H1 (cell line): ENCODE data around the gene KIFBP. TPM values are rescaled to one million over a fixed set of nuclear protein-coding genes. Genes with fewer than 3 reads are reported as not detected.

Experiments used
- CTCF ChIA-PET: fragments of 300-600 bp; sonication (Branson Sonifier 250); formaldehyde crosslinking; loops from one replicate; lab custom pipeline; 2021; ENCODE audit not compliant: partially characterized antibody; lab: Charles Lee
- POLR2A ChIA-PET: fragments of 300-600 bp; sonication (Branson Sonifier 250); formaldehyde crosslinking; loops from one replicate; lab custom pipeline; 2021; ENCODE audit warnings: inconsistent platforms; ENCODE audit not compliant: partially characterized antibody; lab: Charles Lee
- DNase-seq, 2 experiments: peaks; one replicate each; pipeline versions ENCODE4 v3.0.0 to v3.0.0-alpha.2; 2010 to 2022; ENCODE audit warnings: low spot score in 2 of 2, low read depth in 1 of 2, mixed read lengths in 1 of 2
- FAIRE-seq: peaks from 2 replicates; lab custom pipeline; 2011; peaks lifted over from hg19 to GRCh38; lab: Jason Lieb, UNC
- H2AFZ ChIP-seq: 2 replicates; pipeline ENCODE4 v1.8.1; 2012; ENCODE audit warnings: low read length, inconsistent platforms
- H2AK5ac ChIP-seq: 2 replicates; pipeline ENCODE4 v1.6.1; 2013; ENCODE audit warnings: low read depth, low read length
- H2BK120ac ChIP-seq: replicated peaks from 2 replicates; pipeline ENCODE3; 2013; ENCODE audit warnings: low read depth, low read length, inconsistent platforms
- H2BK12ac ChIP-seq: 2 replicates; pipeline ENCODE4 v1.6.1; 2013; ENCODE audit warnings: low read depth, low read length
- H2BK15ac ChIP-seq: 2 replicates; pipeline ENCODE4 v1.6.1; 2013; ENCODE audit warnings: low read length
- H2BK20ac ChIP-seq: 2 replicates; pipeline ENCODE4 v1.6.1; 2013; ENCODE audit warnings: low read length
- H2BK5ac ChIP-seq: 2 replicates; pipeline ENCODE4 v1.6.1; 2013; ENCODE audit warnings: low read depth, low read length
- H3K14ac ChIP-seq: 2 replicates; pipeline ENCODE4 v1.6.1; 2013; ENCODE audit warnings: inconsistent platforms; ENCODE audit not compliant: insufficient read length
- H3K18ac ChIP-seq: 2 replicates; pipeline ENCODE4 v1.6.1; 2013; ENCODE audit warnings: low read length; ENCODE audit errors: extremely low read depth
- H3K23ac ChIP-seq: 2 replicates; pipeline ENCODE4 v1.6.1; 2013; ENCODE audit warnings: inconsistent platforms; ENCODE audit not compliant: insufficient read length
- H3K23me2 ChIP-seq: 2 replicates; pipeline ENCODE4 v1.6.1; 2013; ENCODE audit warnings: low read depth, low read length
- H3K27ac ChIP-seq: 2 replicates; pipeline ENCODE4 v1.6.1; 2011; ENCODE audit warnings: low read depth, low read length, inconsistent platforms
- H3K27me3 ChIP-seq, 4 experiments: replicated peaks in 1 of 4; 1 replicate in 1 of 4; 2 replicates in 3 of 4; pipeline versions ENCODE4 v1.6.1 to v1.8.1; 2011 to 2013; ENCODE audit warnings: low read length in 3 of 4, mild to moderate bottlenecking in 3 of 4, inconsistent platforms in 2 of 4, mixed read lengths in 2 of 4, moderate library complexity in 1 of 4; ENCODE audit not compliant: control insufficient read depth in 3 of 4, insufficient read depth in 3 of 4; ENCODE audit errors: extremely low read depth in 1 of 4
- H3K36me3 ChIP-seq, 4 experiments: 2 replicates each; pipeline versions ENCODE4 v1.6.1 to v1.8.1; 2011 to 2013; ENCODE audit warnings: mild to moderate bottlenecking in 4 of 4, low read length in 3 of 4, moderate library complexity in 2 of 4, control low read depth in 1 of 4, inconsistent platforms in 1 of 4; ENCODE audit not compliant: insufficient read depth in 4 of 4, control insufficient read depth in 2 of 4
- H3K4ac ChIP-seq: replicated peaks from 2 replicates; pipeline ENCODE3; 2013; ENCODE audit warnings: low read length, low read depth, mixed read lengths, inconsistent platforms; ENCODE audit not compliant: insufficient read length
- H3K4me1 ChIP-seq, 4 experiments: replicated peaks in 1 of 4; 1 replicate in 1 of 4; 2 replicates in 3 of 4; pipeline versions ENCODE4 v1.6.1 to v1.8.1; 2011 to 2013; ENCODE audit warnings: low read length in 3 of 4, inconsistent platforms in 2 of 4, mixed read lengths in 1 of 4; ENCODE audit not compliant: insufficient read depth in 4 of 4, control insufficient read depth in 3 of 4
- H3K4me2 ChIP-seq, 2 experiments: 2 replicates each; pipeline versions ENCODE4 v1.6.1 to v1.8.1; 2011 to 2013; ENCODE audit warnings: low read depth in 2 of 2, low read length in 2 of 2, control low read depth in 1 of 2, inconsistent platforms in 1 of 2, mild to moderate bottlenecking in 1 of 2; ENCODE audit not compliant: insufficient read depth in 1 of 2
- H3K4me3 ChIP-seq, 4 experiments: fragments of 200-600, 300-600 bp in 1 of 4; sonication (generic), shearing (Covaris generic), sonication (Bioruptor Twin) in 1 of 4; 2 replicates each; pipeline versions ENCODE4 v1.5.1 to v1.8.1; 2011 to 2016; ENCODE audit warnings: low read length in 4 of 4, low read depth in 3 of 4, control low read depth in 2 of 4, inconsistent platforms in 2 of 4, mild to moderate bottlenecking in 2 of 4, mixed read lengths in 1 of 4, moderate library complexity in 1 of 4; ENCODE audit not compliant: insufficient read depth in 2 of 4; ENCODE audit errors: extremely low read depth in 1 of 4
- H3K56ac ChIP-seq: replicated peaks from 2 replicates; pipeline ENCODE3; 2013; ENCODE audit warnings: low read depth, mild to moderate bottlenecking, mixed read lengths, low read length, inconsistent platforms; ENCODE audit not compliant: insufficient read length
- H3K79me1 ChIP-seq: 2 replicates; pipeline ENCODE4 v1.6.1; 2013; ENCODE audit warnings: low read depth, low read length, control low read depth
- H3K79me2 ChIP-seq, 2 experiments: 2 replicates each; pipeline versions ENCODE4 v1.6.1 to v1.8.1; 2012 to 2013; ENCODE audit warnings: low read length in 2 of 2, mild to moderate bottlenecking in 2 of 2, inconsistent platforms in 1 of 2; ENCODE audit not compliant: insufficient read depth in 2 of 2, control insufficient read depth in 1 of 2
- H3K9ac ChIP-seq, 4 experiments: replicated peaks in 1 of 4; 1 replicate in 1 of 4; 2 replicates in 3 of 4; pipeline versions ENCODE4 v1.6.1 to v1.8.1; 2011 to 2013; ENCODE audit warnings: low read depth in 3 of 4, low read length in 3 of 4, control low read depth in 2 of 4, mild to moderate bottlenecking in 2 of 4, moderate library complexity in 2 of 4, inconsistent platforms in 1 of 4; ENCODE audit errors: extremely low read depth in 1 of 4
- H3K9me3 ChIP-seq, 2 experiments: 2 replicates each; pipeline versions ENCODE4 v1.6.1 to v1.8.1; 2012 to 2013; ENCODE audit warnings: mild to moderate bottlenecking in 2 of 2, moderate library complexity in 2 of 2, control low read depth in 1 of 2, inconsistent platforms in 1 of 2, low read depth in 1 of 2, low read length in 1 of 2, mixed read lengths in 1 of 2; ENCODE audit not compliant: insufficient read depth in 2 of 2
- H4K20me1 ChIP-seq, 2 experiments: replicated peaks in 1 of 2; 2 replicates each; pipeline versions ENCODE3 to v1.8.1; 2011 to 2013; ENCODE audit warnings: inconsistent platforms in 2 of 2, low read length in 2 of 2, mild to moderate bottlenecking in 1 of 2; ENCODE audit not compliant: insufficient read depth in 2 of 2, control insufficient read depth in 1 of 2
- H4K5ac ChIP-seq: 2 replicates; pipeline ENCODE4 v1.6.1; 2013; ENCODE audit warnings: low read length, low read depth, mixed read lengths, inconsistent platforms; ENCODE audit not compliant: insufficient read length
- H4K8ac ChIP-seq: 2 replicates; pipeline ENCODE4 v1.8.0; 2013; ENCODE audit warnings: mild to moderate bottlenecking, moderate library complexity, low read length, inconsistent platforms; ENCODE audit not compliant: insufficient read depth; ENCODE audit errors: extremely low read depth
- H4K91ac ChIP-seq: replicated peaks from 2 replicates; pipeline ENCODE3; 2013; ENCODE audit warnings: low read length, mixed read lengths, inconsistent platforms; ENCODE audit not compliant: insufficient read length
- BRCA1 ChIP-seq: IDR thresholded peaks from 2 replicates; pipeline ENCODE4 v1.6.1; 2012; ENCODE audit warnings: low read depth, low read length, improper control_type of control experiment
- CBX5 ChIP-seq: fragments of 300-800, 300-1000 bp; sonication (generic); IDR thresholded peaks from 2 replicates; pipeline ENCODE4 v1.7.1; 2016; ENCODE audit warnings: antibody characterized with exemption, low read length, low read depth
- CHD1 ChIP-seq: IDR thresholded peaks from 2 replicates; pipeline ENCODE4 v1.6.1; 2012; ENCODE audit warnings: low read depth, low read length, improper control_type of control experiment
- CHD2 ChIP-seq: IDR thresholded peaks from 2 replicates; pipeline ENCODE4 v1.6.1; 2012; ENCODE audit warnings: low read length, improper control_type of control experiment
- FOSL1 ChIP-seq: IDR thresholded peaks from 2 replicates; pipeline ENCODE4 v1.6.1; 2011; ENCODE audit warnings: mild to moderate bottlenecking, low read depth, low read length, moderate library complexity; ENCODE audit not compliant: insufficient read depth
- GTF2F1 ChIP-seq: IDR thresholded peaks from 2 replicates; pipeline ENCODE4 v1.6.1; 2012; ENCODE audit warnings: low read depth, low read length, improper control_type of control experiment, borderline replicate concordance
- KDM5A ChIP-seq: fragments of 200-600 bp; IDR thresholded peaks from 2 replicates; pipeline ENCODE4 v1.7.1; 2012; ENCODE audit warnings: mild to moderate bottlenecking, low read length, inconsistent platforms, mixed read lengths
- NRF1 ChIP-seq: IDR thresholded peaks from 2 replicates; pipeline ENCODE4 v1.6.1; 2011; ENCODE audit warnings: mild to moderate bottlenecking, low read depth, low read length, improper control_type of control experiment
- POLR2A ChIP-seq, 2 experiments: IDR thresholded peaks; 1 replicate in 1 of 2; 2 replicates in 1 of 2; pipeline ENCODE4 v1.6.1; 2011; ENCODE audit warnings: low read depth in 2 of 2, low read length in 2 of 2, mild to moderate bottlenecking in 2 of 2; ENCODE audit errors: control extremely low read depth in 1 of 2
- RFX5 ChIP-seq: IDR thresholded peaks from 2 replicates; pipeline ENCODE4 v1.6.1; 2011; ENCODE audit warnings: low read depth, low read length, improper control_type of control experiment, borderline replicate concordance
- SAP30 ChIP-seq: fragments of 300-600 bp; sonication (generic); IDR thresholded peaks from 2 replicates; pipeline ENCODE4 v1.7.1; 2012; ENCODE audit warnings: low read length, moderate library complexity, mild to moderate bottlenecking, inconsistent platforms; ENCODE audit not compliant: insufficient read depth, insufficient replicate concordance
- SP2 ChIP-seq: IDR thresholded peaks from 2 replicates; pipeline ENCODE4 v1.6.1; 2012; ENCODE audit warnings: mild to moderate bottlenecking, low read length, inconsistent platforms
- SRF ChIP-seq: IDR thresholded peaks from 2 replicates; pipeline ENCODE4 v1.6.1; 2011; ENCODE audit warnings: mild to moderate bottlenecking, low read depth, low read length, moderate library complexity
- WGBS, 2 experiments: shearing (Covaris generic) in 1 of 2; methylation state at CpG; one replicate each; pipeline versions ENCODE4 v1.1.6 to v1.1.7; 2013 to 2015; ENCODE audit warnings: low lambda C conversion rate in 2 of 2, mixed read lengths in 2 of 2, inconsistent platforms in 1 of 2, low coverage in 1 of 2, missing lambda C conversion rate in 1 of 2; ENCODE audit not compliant: insufficient replicate concordance in 2 of 2, insufficient coverage in 1 of 2, insufficient read length in 1 of 2; ENCODE audit errors: extremely low coverage in 1 of 2, missing lambda C conversion rate in 1 of 2; 5-methylcytosine and 5-hydroxymethylcytosine counted together
- polyA plus RNA-seq, 7 experiments: library from polyadenylated mRNA; depleted of rRNA in 3 of 7; stranded (reverse) in 5 of 7; unstranded in 2 of 7; fragments of >200 nt in 5 of 7; fragments of 200-250 nt in 2 of 7; gene quantifications; 1 replicate in 5 of 7; 2 replicates in 1 of 7; 4 replicates in 1 of 7; pipeline versions ENCODE4 v1.2.1 to v1.2.3, GENCODE V29; 2011 to 2013; ENCODE audit warnings: missing spikeins in 2 of 7, mixed read lengths in 2 of 7
- total RNA-seq: library from RNA; stranded (reverse); fragmentation: NEBNext Ultra II Directional; extraction: Animal tissue kit (Norgen Biotek cat#: 25700); gene quantifications from 2 replicates; pipeline ENCODE4 v1.2.1, GENCODE V29; 2021
- TF ChIP-seq, protein P1 (sequence below): IDR thresholded peaks from 2 replicates; pipeline ENCODE4 v1.6.1; 2012; ENCODE audit warnings: inconsistent platforms

Gene KIFBP
- total and polyA plus RNA-seq, 2 of the 8 experiments (the other 6 are each of a cell fraction or from before 2014, with no cell fraction given) = 17.3 to 34.6 TPM

DNA sequence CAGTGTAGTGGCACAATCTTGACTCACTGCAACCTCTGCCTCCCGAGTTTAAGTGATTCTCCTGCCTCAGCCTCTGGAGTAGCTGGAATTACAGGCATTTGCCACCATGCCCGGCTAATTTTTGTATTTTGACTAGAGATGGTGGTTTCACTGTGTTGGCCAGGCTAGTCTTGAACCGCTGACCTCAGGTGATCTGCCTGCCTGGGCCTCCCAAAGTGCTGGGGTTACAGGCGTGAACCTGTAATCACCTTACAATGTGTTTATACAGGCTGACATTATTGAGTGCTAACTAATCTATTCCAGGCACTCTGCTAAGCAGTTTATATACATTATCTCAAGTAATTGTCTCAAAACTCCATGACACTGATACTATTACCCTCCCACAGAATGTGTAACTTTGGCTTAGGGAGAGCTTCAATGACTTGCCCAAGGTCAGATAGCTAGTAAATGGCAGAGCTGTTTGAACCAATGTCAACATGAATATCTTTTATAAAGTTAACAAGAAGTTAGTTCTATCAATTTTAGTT is 36.8 kb downstream of the KIFBP start:
- Histone ChIP-seq H3K56ac (no peak overlapping the region), H2BK5ac (no peak overlapping the region), H3K9me3 (peaks cover 6 to 11% of the 10 kb centered on the region in 2 experiments; a peak in 3 of 4 replicates), H3K23ac (no peak overlapping the region), H3K4me2 (no peak overlapping the region), H3K4me1 (no peaks in the 10 kb centered on the region), H3K18ac (no peak overlapping the region), H2BK20ac (no peak overlapping the region), H3K27me3 (no peaks in the 10 kb centered on the region), H3K79me1 (no peaks in the 10 kb centered on the region), H2AFZ (no peak overlapping the region), H4K20me1 (no peaks in the 10 kb centered on the region), H4K91ac (no peak overlapping the region), H2BK15ac (no peak overlapping the region), H2BK12ac (no peak overlapping the region), H2AK5ac (no peak overlapping the region), H3K9ac (no peak overlapping the region), H3K4me3 (no peak overlapping the region), H3K4ac (no peak overlapping the region), H2BK120ac (no peak overlapping the region), H4K8ac (no peak overlapping the region), H4K5ac (no peak overlapping the region), H3K36me3 (no peaks in the 10 kb centered on the region), H3K79me2 (no peaks in the 10 kb centered on the region), H3K23me2 (no peaks in the 10 kb centered on the region), H3K14ac (no peak overlapping the region), H3K27ac (no peak overlapping the region)
- WGBS, 2 experiments = 86% methylated on average over 4 of the region's 4 CpGs; no CpG with 5 or more reads in 1 of the 2 experiments
- ChIA-PET POLR2A (no interaction called here), CTCF (interaction anchor here (0.6 to 1.4 kb wide), 6 partner anchors 12 to 48 kb away, joined by 3 to 4 read pairs (median 4); no protein-coding TSS in a partner anchor)
- DNase-seq (no peak), FAIRE-seq (no peak)
- TF ChIP-seq GTF2F1 = no peak
- no peak for TF ChIP-seq KDM5A
- TF ChIP-seq SP2 = no peak
- no peak for TF ChIP-seq CBX5
- TF ChIP-seq, protein P1, sequence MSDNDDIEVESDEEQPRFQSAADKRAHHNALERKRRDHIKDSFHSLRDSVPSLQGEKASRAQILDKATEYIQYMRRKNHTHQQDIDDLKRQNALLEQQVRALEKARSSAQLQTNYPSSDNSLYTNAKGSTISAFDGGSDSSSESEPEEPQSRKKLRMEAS = no peak
- TF ChIP-seq NRF1 = no peak
- TF ChIP-seq CHD1 = no peak
- no peak for TF ChIP-seq SAP30
- no peak for TF ChIP-seq FOSL1
- TF ChIP-seq SRF = no peak
- no peak for TF ChIP-seq RFX5
- no peak for TF ChIP-seq POLR2A (IDR thresholded peaks at IDR 0.05; ENCODE audit: control extremely low read depth in 1 of 2, low read depth in 2 of 2, low read length in 2 of 2)
- TF ChIP-seq BRCA1 = no peak
- TF ChIP-seq CHD2 = no peak
